Keratinocyte (primary cell): ENCODE results near the gene CYP3A4.

Experiments used
- CTCF ChIP-seq, 3 experiments: IDR thresholded peaks in 1 of 3; conservative IDR thresholded peaks in 1 of 3; optimal IDR thresholded peaks in 1 of 3; 2 replicates in 2 of 3; 3 replicates in 1 of 3; pipeline versions ENCODE3 to v1.5.1; 2011; ENCODE audit warnings: low read length in 3 of 3, mild to moderate bottlenecking in 3 of 3, moderate library complexity in 2 of 3, control low read depth in 1 of 3, inconsistent platforms in 1 of 3; ENCODE audit not compliant: insufficient read depth in 2 of 3; ENCODE audit errors: extremely low read depth in 1 of 3
- EZH2 ChIP-seq: IDR thresholded peaks from one replicate; pipeline ENCODE4 v1.6.1; 2012; ENCODE audit warnings: inconsistent platforms, mild to moderate bottlenecking, low read length, moderate library complexity

- TF ChIP-seq CTCF (optimal IDR thresholded peaks at IDR 0.05 in 1 of 3, IDR thresholded peaks at IDR 0.05 in 1 of 3, conservative IDR thresholded peaks at IDR 0.05 in 1 of 3; ENCODE audit: extremely low read depth in 1 of 3, insufficient read depth in 2 of 3, low read length in 3 of 3) (no peak), EZH2 (no peak)
Observed at GRCh38 chr7:99730992-99731391, 53.0 kb downstream of the CYP3A4 start.
